ENCODE measurements around the gene SPDEF.
A peak's percentile ranks its signal among the peaks of the same experiment; 100 is the strongest.

Gene SPDEF

DNA sequence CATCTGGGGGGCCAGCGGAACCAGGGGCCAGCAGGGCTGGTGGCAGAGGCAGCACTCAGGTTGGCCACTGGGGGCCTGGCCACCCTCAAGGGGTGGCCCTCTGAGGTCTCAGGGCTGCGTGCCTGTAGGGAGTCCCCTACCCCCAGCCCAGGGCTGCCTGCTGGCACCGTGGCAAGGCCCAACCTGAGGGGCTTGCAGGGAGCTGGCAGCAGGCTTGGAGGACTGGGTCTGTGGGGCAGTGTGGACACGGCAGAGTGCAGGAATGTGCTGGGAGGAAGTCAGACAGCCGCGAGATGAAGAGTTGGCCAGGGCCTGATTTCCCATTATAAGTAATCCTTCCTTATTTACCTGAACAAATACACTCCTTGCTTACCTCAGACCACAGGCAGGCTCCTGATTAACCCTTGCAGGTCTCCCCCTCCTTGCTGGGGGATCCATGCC is at the start of gene SPDEF:
Gene SPDEF (minus strand): TSS at position 299 of the 441 bp plus-strand sequence. CDS start 11,874 bp downstream, outside the sequence.
- no peaks in the 10 kb centered on the region for H3K27me3 ChIP-seq (ENCODE audit: control insufficient read depth, insufficient read depth, low read length)
- no peaks in the 10 kb centered on the region for H3K9me3 ChIP-seq (ENCODE audit: control insufficient read depth, insufficient read depth, low read length)
- peaks cover 6% of the 10 kb centered on the region for H3K4me1 ChIP-seq (ENCODE audit: control insufficient read depth, insufficient read depth, low read length)
- no peak within 1 kb of the TSS for H3K9ac ChIP-seq (ENCODE audit: low read depth, low read length)
- no peak within 1 kb of the TSS for H3K27ac ChIP-seq (ENCODE audit: low read depth, low read length)
- no peak within 1 kb of the TSS for H3K4me3 ChIP-seq (ENCODE audit: low read depth, low read length)
- no peaks in the 10 kb centered on the region for H3K36me3 ChIP-seq (ENCODE audit: control insufficient read depth, insufficient read depth, low read length)

GRCh38 chr6:34603707-34604106 is 47.6 kb upstream of the SPDEF start:
- Histone ChIP-seq H3K9ac (ENCODE audit: low read depth, low read length) (no peak overlapping the region), H3K27ac (ENCODE audit: low read depth, low read length) (no peak overlapping the region), H3K27me3 (ENCODE audit: control insufficient read depth, insufficient read depth, low read length) (no peaks in the 10 kb centered on the region), H3K36me3 (ENCODE audit: control insufficient read depth, insufficient read depth, low read length) (peaks cover 16% of the 10 kb centered on the region), H3K4me3 (ENCODE audit: low read depth, low read length) (no peak overlapping the region), H3K4me1 (ENCODE audit: control insufficient read depth, insufficient read depth, low read length) (peaks cover 22% of the 10 kb centered on the region), H3K9me3 (ENCODE audit: control insufficient read depth, insufficient read depth, low read length) (no peaks in the 10 kb centered on the region)

DNA sequence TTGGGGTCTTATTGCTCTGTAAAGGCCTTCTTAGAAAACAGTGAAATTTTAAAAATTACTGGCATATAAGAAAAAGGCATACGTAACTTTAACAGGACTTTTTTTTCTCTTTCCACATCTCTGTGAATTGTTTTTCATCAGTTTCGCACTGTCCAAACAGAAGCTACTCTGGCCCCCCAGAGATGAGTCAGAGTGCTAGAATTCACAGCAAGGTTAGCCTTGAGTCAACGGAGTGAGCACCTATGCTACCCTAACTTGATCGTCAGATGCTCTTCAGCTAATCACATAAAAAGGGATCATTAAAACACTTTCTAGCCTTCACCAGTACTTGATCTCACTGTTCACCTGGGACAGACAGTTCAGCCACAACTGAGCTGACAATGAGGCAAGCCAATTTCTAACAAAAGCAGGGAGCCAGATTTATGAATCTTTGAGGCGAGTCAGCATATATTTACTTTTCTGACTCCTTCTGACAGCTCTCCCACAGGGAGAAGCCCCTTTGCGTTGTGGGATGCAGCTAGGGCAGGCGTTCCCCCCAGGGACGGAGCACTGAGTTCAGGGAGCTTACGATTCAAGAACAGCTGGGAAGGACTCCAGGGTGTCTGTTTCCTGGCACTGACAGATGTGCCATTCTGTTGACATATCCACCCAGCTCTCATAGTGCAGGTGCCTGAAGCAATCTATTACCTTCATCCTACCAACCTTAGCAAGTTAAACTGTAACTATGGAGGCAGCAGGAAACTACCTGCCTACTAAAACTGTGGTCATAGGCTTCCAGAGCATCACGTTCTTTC is 46.4 kb upstream of the SPDEF start:
- Histone ChIP-seq H3K4me1 (ENCODE audit: control insufficient read depth, insufficient read depth, low read length) (peaks cover 27% of the 10 kb centered on the region), H3K9me3 (ENCODE audit: control insufficient read depth, insufficient read depth, low read length) (no peaks in the 10 kb centered on the region), H3K9ac (ENCODE audit: low read depth, low read length) (no peak overlapping the region), H3K27ac (ENCODE audit: low read depth, low read length) (peak overlapping the region; percentile 56), H3K27me3 (ENCODE audit: control insufficient read depth, insufficient read depth, low read length) (no peaks in the 10 kb centered on the region), H3K4me3 (ENCODE audit: low read depth, low read length) (no peak overlapping the region), H3K36me3 (ENCODE audit: control insufficient read depth, insufficient read depth, low read length) (peaks cover 16% of the 10 kb centered on the region)

DNA sequence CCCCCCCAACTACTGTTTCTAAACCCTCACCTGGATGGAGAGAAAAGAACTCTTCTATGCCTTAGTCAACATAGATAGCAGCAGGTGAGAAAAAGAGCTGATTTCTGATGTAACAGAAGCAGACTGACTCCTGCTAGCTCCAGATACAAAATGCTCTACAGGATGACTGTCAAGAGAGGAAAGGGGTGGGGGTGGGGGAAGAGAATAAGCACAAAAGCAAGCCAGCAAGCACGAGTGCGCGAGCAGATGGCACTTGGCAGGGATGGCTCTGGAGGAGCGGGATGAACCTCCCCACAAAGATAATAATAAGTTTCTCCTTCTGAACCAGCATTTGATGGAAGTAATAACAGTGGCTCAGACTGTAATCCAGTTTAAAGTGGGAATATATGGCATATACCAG is 45.6 kb upstream of the SPDEF start:
- peaks cover 27% of the 10 kb centered on the region for H3K4me1 ChIP-seq (ENCODE audit: control insufficient read depth, insufficient read depth, low read length)
- no peaks in the 10 kb centered on the region for H3K9me3 ChIP-seq (ENCODE audit: control insufficient read depth, insufficient read depth, low read length)
- H3K27me3 ChIP-seq (ENCODE audit: control insufficient read depth, insufficient read depth, low read length), result no peaks in the 10 kb centered on the region
- peak overlapping the region; percentile 14; the same call in 1 of the 2 replicates for H3K4me3 ChIP-seq (ENCODE audit: low read depth, low read length)
- no peak overlapping the region for H3K9ac ChIP-seq (ENCODE audit: low read depth, low read length)
- peaks cover 16% of the 10 kb centered on the region for H3K36me3 ChIP-seq (ENCODE audit: control insufficient read depth, insufficient read depth, low read length)
- peak overlapping the region; percentile 56 for H3K27ac ChIP-seq (ENCODE audit: low read depth, low read length)

DNA sequence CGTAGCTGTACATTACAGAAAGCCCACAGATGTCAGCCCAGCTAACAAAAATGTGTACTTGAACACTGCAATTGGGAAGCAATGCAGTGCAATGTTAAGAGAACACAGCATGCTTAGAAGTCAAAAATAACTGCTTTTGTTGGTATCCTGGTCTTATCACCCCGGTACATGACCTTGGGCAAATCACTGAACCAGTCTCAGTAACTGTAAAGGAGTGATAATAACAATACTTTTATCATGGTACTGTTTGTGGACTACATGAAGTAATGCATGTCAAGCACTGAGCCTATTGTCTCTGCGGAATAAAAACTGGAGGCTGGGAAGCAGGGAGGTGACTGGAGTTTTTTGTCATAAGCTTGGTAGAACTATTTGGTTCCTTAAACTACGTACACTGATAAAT is 44.7 kb upstream of the SPDEF start:
- H3K36me3 ChIP-seq (ENCODE audit: control insufficient read depth, insufficient read depth, low read length), result peaks cover 8% of the 10 kb centered on the region
- H3K27ac ChIP-seq (ENCODE audit: low read depth, low read length), result no peak overlapping the region
- H3K9ac ChIP-seq (ENCODE audit: low read depth, low read length), result no peak overlapping the region
- H3K4me1 ChIP-seq (ENCODE audit: control insufficient read depth, insufficient read depth, low read length), result peaks cover 27% of the 10 kb centered on the region
- no peaks in the 10 kb centered on the region for H3K27me3 ChIP-seq (ENCODE audit: control insufficient read depth, insufficient read depth, low read length)
- H3K4me3 ChIP-seq (ENCODE audit: low read depth, low read length), result no peak overlapping the region
- H3K9me3 ChIP-seq (ENCODE audit: control insufficient read depth, insufficient read depth, low read length), result no peaks in the 10 kb centered on the region

DNA sequence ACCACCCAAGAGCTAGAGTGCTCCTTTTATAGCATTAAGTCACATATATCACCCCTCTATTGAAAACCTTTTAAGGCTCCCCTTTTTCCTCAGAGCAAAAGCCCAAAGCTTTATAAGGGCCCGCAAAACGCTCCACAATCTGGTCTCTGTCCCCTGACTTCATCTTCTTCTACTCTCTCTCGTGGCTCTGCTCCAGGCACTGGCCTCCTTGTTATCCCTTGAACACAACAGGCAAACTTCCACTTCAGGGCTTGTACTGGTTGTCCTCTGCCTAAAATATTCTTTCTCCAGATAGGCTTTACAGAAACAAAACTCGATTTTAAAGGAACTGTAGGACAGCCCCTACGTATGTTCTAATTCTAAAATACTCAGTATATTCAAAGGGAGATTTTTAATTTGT is 44.0 kb upstream of the SPDEF start:
- H3K4me1 ChIP-seq (ENCODE audit: control insufficient read depth, insufficient read depth, low read length), result peaks cover 27% of the 10 kb centered on the region
- H3K9ac ChIP-seq (ENCODE audit: low read depth, low read length), result no peak overlapping the region
- H3K9me3 ChIP-seq (ENCODE audit: control insufficient read depth, insufficient read depth, low read length), result no peaks in the 10 kb centered on the region
- peaks cover 3% of the 10 kb centered on the region; the same call in 1 of the 2 replicates for H3K36me3 ChIP-seq (ENCODE audit: control insufficient read depth, insufficient read depth, low read length)
- no peak overlapping the region for H3K27ac ChIP-seq (ENCODE audit: low read depth, low read length)
- no peak overlapping the region for H3K4me3 ChIP-seq (ENCODE audit: low read depth, low read length)
- H3K27me3 ChIP-seq (ENCODE audit: control insufficient read depth, insufficient read depth, low read length), result no peaks in the 10 kb centered on the region

GRCh38 chr6:34598712-34599111 is 42.6 kb upstream of the SPDEF start:
- H3K36me3 ChIP-seq (ENCODE audit: control insufficient read depth, insufficient read depth, low read length), result no peaks in the 10 kb centered on the region
- peaks cover 27% of the 10 kb centered on the region for H3K4me1 ChIP-seq (ENCODE audit: control insufficient read depth, insufficient read depth, low read length)
- H3K4me3 ChIP-seq (ENCODE audit: low read depth, low read length), result no peak overlapping the region
- no peaks in the 10 kb centered on the region for H3K27me3 ChIP-seq (ENCODE audit: control insufficient read depth, insufficient read depth, low read length)
- no peaks in the 10 kb centered on the region for H3K9me3 ChIP-seq (ENCODE audit: control insufficient read depth, insufficient read depth, low read length)
- H3K27ac ChIP-seq (ENCODE audit: low read depth, low read length), result no peak overlapping the region
- H3K9ac ChIP-seq (ENCODE audit: low read depth, low read length), result no peak overlapping the region

DNA sequence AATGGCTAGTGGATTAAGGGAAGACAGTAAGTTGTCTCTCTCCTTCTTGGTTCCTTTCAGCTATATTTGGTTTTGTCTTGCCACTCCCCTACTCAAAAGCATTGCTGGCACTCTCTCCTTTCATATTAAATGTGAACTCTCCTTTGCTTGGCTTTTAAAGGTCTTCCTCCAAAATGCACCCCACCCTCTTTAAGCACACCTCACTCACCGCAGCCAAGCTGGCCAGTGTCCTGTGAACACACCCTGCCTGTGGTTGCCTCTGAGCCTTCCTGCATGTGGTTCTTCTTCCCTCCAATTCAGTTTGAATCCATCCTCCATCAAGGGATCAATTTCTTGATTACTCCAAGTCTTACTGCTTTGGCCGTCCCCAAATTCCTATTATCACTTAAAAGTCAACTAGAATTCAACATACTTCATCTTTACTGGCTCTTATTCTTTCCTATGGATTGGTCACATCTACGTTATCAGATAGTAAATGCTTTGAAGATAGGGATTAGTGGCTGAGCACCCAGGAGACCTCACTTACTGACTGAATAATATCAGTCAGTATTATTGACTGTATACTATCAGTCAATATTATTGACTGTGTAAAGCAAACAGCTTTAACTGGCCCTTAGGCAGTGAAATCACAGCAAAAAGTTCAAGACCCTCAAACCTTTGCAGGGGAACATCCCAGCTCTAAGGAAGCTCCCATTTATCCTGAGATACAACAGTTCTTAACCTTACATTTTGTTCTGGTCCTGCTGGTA is 41.6 kb upstream of the SPDEF start:
- Histone ChIP-seq H3K4me3 (ENCODE audit: low read depth, low read length) (no peak overlapping the region), H3K27ac (ENCODE audit: low read depth, low read length) (no peak overlapping the region), H3K9ac (ENCODE audit: low read depth, low read length) (no peak overlapping the region), H3K9me3 (ENCODE audit: control insufficient read depth, insufficient read depth, low read length) (no peaks in the 10 kb centered on the region), H3K4me1 (ENCODE audit: control insufficient read depth, insufficient read depth, low read length) (peaks cover 25% of the 10 kb centered on the region), H3K36me3 (ENCODE audit: control insufficient read depth, insufficient read depth, low read length) (no peaks in the 10 kb centered on the region), H3K27me3 (ENCODE audit: control insufficient read depth, insufficient read depth, low read length) (no peaks in the 10 kb centered on the region)

- Histone ChIP-seq H3K36me3 (ENCODE audit: control insufficient read depth, insufficient read depth, low read length) (no peaks in the 10 kb centered on the region), H3K4me1 (ENCODE audit: control insufficient read depth, insufficient read depth, low read length) (peaks cover 15% of the 10 kb centered on the region), H3K4me3 (ENCODE audit: low read depth, low read length) (no peak overlapping the region), H3K27ac (ENCODE audit: low read depth, low read length) (no peak overlapping the region), H3K27me3 (ENCODE audit: control insufficient read depth, insufficient read depth, low read length) (no peaks in the 10 kb centered on the region), H3K9me3 (ENCODE audit: control insufficient read depth, insufficient read depth, low read length) (no peaks in the 10 kb centered on the region), H3K9ac (ENCODE audit: low read depth, low read length) (no peak overlapping the region)
Observed at GRCh38 chr6:34596798-34597197, 40.7 kb upstream of the SPDEF start.

- Histone ChIP-seq H3K4me1 (ENCODE audit: control insufficient read depth, insufficient read depth, low read length) (peaks cover 7% of the 10 kb centered on the region), H3K9ac (ENCODE audit: low read depth, low read length) (no peak overlapping the region), H3K27ac (ENCODE audit: low read depth, low read length) (no peak overlapping the region), H3K9me3 (ENCODE audit: control insufficient read depth, insufficient read depth, low read length) (no peaks in the 10 kb centered on the region), H3K36me3 (ENCODE audit: control insufficient read depth, insufficient read depth, low read length) (no peaks in the 10 kb centered on the region), H3K4me3 (ENCODE audit: low read depth, low read length) (no peak overlapping the region), H3K27me3 (ENCODE audit: control insufficient read depth, insufficient read depth, low read length) (no peaks in the 10 kb centered on the region)
Observed at GRCh38 chr6:34595332-34596184, 39.4 kb upstream of the SPDEF start.
